Activated T-cell treated with anti-CD3 and anti-CD28 coated beads for 24 hours (primary cell): ENCODE data around the gene DBX1.
A peak's percentile ranks its signal among the peaks of the same experiment; 100 is the strongest.
"Not testable (repeated sequence)": the region's sequence is repeated elsewhere in the genome, so short reads cannot be mapped to it uniquely, and the experiment has no call there.

ENCODE experiments used
- DNase-seq: peaks from one replicate; pipeline ENCODE4 v3.0.0-alpha.2; 2020; ENCODE audit warnings: low read depth

The DBX1 gene

DNA sequence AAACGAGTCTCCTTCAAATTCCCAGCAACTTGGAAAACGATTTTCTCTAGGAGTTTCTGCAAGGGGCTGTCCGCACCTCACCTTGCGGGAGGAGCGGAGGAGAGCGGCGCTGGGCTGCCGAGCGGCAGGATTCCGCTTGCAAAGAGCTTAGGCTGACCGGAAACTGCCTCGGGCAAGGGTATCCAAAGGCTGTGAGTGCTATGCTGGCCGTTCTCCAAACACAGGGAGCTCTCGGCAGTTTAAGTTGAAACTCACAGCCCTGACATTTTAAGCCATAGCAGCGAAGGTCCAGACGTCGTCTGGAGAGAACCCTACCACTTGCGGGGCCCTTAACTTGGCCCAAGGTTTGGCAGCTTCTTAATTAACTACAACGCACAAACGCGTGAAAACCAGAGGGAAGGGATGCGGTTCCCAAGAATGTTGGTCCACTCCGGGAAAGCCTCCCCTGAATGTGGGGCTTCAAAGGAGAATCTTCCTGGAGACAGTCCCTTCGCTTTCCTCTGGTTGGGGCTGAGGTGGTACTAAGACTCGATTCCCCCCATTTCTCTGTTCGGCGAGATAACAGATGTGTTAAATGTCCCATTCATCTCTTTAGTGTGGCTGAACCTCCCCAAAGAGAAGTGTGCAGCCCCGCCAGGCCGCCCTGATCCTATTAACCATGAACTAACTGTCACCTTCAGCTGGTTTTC, 1.1 kb upstream of the DBX1 start:
- DNase-seq = no peak

DNA sequence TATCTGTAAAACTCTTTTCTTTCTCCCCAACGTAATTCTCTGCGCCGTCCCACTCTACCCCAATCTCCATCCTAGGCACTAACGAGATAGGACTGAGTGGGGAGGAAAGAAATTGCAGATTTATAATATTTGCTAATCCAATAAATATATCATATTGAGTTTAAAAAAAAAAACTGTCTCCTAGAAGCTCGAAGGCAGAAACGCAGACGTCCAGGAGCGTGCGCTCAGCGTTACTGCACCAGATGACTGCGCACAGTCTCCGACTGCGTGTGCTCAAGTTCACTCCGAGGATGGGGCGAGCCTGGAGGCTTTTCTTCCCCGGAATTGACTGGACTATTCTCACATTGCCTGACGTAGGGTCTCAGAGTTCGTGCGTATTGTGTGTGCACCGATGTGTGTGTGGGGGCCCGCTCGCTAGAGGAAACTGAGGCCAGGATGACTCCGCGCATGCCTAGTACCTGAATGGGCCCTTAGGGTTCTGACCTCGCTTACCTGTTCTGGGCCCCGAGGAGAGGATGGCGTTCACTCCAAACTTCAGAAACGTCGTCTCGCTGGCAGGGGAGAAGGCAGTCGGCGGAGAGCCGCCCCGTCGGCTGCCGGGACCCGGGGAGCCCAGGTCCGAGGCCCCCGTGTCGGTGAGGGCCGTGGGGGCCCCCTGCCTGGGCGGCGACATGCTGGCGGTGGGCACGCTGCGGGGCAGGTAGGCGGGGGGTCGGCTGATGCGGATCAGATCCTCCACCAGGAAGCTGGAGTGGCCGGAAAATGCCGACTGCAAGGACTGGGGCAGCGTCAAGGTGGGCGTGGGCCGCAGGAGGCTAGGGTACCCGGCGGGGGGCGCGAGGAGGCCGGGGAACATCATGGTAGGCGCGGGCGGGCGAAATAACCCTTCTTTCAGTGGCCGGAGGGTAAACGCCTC, 551 bp downstream of the DBX1 start:
- no peak for DNase-seq

DNA sequence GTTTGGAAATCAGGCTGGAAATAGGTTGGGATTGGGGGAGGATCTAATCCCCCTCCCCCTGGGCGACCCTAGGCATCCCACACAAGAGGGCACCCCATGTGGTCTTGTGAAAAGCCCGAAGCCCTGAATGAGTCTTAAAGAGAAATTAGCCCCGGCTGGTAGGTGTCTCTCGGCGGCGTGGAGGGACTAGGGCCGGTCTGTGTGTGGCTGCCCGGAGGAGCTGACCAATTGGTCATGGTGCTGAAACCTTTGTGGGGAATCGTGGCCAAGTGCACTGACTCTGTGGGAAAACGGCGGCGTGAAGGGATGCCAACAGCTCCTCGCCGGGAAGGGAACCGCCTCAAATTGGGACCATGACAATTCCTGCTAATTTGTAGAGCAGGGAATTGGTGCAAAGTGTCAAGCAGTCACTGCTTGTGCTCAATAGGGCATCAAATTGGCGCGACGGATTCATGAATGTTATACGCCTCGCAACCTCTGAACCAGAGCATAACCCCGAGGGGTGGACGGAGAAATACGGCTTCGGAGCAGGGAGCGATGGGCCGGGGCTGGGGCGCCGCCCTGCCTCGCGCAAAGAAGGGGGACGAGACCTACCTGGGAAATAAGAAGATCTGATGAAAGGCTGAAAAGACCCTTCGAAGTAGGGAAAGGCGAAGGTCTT, 1.5 kb downstream of the DBX1 start:
- DNase-seq = no peak

DNA sequence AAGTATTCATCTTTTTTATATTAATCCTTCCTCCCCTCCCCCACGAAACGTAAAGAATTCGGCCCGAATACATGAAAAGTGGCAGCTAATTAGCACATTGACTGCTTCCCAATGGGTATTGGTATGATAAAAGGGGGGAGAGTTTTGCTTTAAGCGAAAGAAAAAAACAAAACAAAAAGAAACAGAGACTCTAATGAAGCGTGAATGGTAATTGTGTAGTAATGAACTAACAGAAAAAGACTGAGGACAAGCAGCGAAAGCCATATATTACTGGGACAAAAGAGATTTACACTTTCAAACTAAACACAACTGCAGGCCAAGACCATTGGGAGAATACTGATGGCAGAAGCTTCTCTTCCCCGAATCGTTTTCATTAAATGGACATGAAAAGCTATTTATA, 2.5 kb downstream of the DBX1 start:
- DNase-seq = no peak

DNA sequence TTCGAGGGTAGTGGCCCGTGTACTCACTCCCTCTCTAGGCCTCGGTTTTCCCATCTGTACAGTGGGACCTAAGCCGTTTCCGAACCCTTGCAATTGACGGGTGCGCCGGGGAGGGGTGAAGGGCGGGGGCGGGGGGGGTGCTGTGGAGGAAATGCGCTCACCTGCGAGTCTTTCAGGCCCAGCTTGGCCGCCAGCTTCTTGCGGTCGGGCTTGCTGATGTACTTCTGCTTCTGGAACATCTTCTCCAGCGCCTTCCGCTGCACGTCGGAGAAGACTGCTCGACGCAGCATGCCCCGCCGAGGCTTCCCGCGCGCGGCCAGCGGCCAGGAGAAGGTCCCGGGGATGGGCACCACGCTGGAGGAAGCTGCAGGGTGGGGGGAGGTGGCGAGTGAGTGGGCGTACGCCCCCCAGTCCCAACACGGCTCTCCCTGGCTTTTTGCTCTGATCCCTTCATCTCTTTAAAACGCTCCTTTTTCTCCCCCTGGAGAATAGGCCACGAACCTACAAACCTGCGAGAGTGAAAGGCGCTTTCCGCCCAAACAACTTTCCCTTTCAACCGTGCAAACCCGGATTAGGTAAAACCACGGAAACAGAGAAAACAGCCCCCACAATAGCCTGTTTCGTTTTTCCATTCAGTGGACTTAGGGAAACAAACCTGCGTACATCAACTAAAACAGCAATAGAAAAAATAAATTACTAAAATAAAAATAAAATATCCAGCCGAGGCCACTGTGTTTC, 3.2 kb downstream of the DBX1 start:
- DNase-seq = no peak

DNA sequence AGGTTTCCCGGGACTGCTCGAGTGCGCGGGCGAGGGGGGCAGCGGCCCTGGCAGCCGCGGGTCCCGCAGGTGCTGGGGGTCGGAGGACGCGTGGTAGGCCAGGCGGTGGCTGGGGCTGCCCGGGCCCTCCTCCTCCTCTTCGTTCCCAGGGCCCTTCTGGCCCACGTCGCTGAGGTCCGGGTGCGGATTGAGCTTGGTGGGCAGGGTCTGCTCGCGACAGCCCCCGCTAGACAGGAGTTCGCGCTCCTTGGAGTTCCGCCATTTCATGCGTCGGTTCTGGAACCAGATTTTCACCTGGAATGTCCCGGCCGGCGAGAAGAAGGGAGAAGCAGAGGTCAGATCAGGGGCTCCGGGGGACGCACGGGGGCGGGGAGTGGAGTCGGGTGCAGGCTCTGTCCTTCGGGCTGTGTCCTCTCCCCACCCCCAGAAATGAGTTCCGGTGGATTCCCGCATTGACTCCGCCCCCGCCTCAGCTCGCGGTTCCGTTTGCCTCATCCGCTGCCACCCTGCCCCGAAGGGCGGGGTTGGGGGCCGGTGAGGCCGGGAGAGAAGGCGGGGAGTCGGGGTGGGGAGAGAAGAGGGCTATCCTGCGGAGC, 3.9 kb downstream of the DBX1 start:
- peak; percentile 30 for DNase-seq

DNA sequence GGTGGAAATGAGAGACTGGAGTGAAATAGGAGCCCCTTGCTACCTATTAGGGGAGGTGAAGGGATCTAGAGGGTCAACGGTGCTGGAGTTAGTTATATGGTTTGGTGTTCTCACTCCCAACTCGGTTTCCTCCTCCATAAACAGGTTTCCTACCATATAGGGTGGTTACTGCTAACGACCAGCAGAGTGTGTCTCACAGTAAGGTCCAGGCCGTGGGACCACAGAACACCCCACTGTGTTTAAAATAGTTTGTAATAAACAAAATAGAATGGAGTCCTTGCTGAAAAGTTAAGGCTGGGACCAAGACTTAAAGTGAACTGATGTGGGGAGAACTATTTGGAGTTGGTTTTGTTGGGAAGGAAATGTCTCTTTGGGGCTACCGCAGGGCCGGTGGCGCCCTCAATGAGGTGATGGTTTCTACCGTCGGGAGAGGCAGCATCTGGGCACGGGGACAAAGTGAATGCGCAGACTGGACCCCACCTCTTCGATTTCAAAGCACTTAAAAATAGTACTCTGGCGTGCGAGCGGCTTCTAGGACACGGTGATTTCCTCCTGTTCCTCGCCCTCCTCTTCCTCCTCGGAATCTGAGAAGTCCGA, 4.5 kb downstream of the DBX1 start:
- no peak for DNase-seq

DNA sequence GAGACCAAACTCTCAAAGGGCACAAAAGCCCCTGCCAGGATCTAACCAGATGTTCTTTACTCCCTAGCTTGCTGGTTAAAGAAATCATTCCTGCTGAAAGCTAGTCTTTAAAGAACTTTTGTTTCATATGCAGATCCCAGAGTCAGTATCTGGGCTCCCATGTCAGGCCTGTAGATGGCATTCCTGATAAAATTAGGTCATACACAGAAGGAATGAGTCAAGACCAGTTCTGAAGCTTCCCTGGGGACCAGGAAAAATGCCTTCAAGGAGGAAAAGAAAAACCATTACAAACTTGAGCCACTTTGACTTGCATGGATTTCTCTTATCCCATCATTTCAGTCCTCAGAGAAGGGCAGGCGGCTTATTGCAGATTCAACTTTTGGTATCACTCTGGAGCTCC, 5.9 kb downstream of the DBX1 start:
- no peak for DNase-seq

DNA sequence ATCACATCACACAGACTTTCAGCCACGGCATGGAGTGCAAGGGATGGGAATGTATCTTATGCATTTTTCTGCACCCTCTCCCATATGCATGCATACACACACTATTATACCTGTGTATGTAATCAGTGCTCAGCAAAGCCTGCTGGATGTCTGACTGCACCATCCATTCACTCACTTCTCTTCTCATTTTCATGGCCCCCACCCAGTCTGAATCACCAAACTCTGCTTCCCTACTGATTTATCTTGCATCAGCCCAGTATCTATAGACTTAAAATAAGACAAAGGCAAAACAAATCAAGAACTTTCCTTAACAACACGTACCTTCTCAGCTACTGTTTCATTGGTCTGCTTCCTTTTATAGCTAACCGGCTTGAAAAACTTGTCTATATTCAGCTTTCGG, 21.6 kb downstream of the DBX1 start:
- DNase-seq = no peak

DNA sequence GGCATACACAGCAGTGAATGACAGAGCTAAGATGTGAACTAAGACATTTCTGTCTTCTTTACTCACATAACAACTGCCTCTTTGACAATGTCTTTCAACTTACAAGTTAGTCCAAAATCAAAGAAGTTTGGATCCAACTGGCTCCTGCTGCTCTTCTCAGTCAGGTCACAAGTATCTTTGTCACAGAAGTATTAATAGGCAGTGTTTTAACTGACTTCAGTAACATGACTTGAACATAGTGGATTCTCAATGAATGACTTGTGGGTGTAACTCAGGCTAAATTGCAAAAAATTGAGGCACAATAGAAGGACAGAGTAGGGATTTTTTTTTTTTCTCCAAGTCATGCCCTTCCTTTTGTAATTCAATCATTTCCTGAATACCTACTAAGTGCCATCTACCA, 22.6 kb downstream of the DBX1 start:
- DNase-seq = no peak

DNA sequence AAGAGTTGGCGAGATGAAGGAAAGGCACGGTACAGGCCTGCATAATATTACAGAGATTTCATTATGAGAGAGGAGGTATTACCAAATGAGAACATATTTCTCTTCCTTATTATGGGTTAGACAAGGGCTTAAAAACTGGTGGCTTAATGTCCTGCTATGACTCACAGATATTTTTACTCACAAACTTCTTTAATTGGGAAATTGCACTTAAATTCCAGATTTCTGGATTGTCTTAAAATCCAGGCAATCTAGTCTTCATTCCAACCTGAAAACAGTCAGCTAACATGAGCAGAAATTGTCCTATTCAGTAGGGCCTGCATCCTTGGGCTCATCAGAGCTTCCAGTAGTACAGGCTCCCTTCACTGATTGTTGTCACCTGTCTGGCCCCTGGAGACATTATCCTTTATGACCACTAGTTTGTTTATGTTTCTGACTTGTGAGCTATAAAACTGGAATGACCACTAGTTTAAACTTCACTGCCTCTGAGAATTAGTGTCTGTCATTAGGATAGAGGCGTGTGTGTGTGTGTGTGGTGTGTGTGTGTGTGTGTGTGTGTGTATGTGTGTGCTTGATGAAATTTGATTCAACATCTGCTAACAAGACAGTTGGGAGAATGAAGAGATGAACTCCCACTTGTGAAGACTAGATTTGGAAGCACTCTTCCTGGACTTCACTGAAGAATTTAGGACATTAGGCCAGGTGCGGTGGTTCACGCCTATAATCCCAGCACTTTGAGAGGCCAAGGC, 25.1 kb downstream of the DBX1 start:
- DNase-seq = no peak

DNA sequence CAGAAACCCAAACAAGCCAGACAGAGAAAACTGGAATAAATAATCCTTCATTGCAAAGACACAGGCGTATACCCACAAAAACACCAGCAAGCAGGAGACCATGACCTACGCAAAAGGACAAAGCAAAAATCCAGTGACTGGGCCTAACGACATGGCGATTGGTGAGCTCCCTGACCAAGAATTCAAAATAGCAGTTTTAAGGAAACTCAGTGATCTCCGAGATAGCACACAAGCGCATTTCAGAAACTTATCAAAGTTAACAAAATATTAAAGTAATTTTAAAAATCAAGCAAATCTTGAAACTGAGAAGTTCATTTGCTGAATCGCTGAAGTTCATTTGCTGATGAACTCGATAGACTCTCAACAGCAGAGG, 27.6 kb downstream of the DBX1 start:
- DNase-seq = no peak

DNA sequence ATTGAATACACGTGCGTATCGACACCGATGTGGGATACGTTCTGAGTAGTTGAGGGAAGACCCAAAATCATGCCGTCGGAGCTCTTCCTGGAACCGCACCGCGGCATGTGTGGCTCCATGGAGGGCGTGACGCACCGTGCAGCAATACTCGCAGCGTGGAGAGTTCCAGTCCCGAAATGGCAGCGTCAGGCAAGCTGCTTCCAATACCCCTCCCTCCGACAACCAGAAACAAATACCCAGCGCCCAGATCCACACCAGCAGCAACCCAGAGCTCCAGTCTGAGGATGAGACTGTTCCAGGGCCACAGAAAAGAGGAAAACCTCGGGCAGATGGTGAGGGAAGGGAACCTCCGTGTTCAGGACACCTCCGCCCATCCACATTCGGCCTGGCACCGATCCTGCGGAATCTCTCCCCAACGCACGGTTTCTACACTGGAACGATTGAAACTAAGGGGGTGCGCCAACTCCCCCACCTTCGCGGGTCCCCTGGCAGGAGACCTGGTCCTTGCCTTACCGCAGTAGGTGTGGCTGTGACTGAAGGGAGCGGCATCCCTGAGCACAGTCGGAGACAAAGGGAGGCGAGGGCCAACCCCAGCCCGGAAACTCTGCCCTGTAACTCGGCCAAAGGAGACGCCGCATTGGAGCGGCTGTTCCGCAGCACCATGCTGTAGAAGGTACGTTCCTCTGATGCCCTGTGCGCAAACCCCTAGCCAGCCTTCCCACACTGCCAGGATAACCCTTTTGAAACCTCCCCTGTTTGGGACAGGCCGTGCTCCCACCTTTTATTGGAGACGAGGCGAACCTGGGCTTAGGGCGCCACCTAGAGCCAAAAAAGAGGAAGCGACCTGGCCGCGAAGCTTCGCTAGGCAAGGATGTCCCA, 28.2 kb downstream of the DBX1 start:
- DNase-seq = peak; percentile 40

DNA sequence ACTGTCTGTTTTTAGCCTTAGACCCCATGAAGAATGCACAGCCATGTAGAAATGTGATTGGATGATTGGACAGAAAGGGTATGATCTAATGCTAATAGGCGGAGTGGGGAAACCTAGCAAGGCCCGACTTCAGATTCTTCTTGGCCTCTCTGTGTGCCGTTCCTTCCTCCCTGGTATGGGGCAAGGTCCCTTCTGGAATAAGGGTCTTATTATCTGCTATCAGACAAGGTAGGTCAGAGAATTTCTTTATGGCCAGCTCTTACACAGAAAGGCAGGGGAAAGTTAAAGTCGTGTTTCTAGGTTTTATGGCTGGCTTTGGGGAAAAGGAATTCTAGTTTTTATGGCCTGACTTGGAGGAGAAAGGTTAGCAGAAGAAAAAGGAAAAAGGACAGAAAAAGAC, 30.6 kb downstream of the DBX1 start:
- no peak for DNase-seq

DNA sequence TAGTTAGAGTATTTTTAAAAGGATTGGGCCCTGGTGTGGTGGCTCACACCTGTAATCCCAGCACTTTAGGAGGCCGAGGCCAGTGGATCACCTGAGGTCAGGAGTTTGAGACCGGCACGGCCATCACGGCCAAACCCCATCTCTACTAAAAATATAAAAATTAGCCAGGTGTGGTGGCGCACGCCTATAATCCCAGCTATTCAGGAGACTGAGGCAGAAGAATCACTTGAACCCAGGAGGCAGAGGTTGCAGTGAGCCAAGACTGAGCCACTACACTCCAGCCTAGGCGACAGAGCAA, 31.8 kb downstream of the DBX1 start:
- not testable (repeated sequence) for DNase-seq

DNA sequence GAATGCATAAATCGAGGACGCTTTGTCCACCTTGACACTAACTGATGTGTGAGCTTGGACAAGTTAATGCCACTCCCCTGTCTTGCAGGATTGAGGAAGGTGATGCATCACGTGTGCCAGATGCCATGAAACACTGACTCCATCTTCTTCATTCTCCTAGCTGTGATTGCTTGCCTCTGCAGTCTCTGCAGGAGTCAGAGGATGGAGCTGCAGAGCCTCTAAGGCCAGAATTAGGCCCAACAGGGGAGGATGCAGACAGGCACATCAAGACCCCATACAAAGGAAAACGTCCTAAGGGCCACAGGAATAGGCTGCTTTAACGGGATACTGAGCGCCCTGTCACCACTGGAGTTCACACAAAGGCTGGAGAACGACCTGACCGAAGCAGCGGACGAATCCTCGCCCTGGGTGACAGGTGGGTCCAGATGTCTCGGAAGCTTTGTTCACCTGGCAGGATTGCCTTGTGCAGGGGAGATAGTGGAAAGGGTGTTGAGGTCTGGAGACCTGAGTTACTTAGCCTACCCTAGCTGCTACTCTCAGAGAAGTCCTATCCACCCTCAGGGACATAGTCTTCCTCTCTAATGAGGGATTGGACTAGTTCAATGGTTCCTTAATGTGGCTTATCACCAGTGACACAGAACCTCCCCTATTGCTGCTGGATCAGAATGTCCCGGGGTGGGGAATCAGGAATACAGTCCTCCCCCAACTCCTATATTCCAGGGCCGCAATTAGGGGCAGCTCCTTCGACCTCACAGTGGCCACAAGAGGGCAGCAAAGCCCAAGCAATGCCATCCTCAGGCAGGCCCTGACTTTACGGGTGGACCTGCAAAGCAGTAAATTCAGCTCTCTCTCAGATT, 32.4 kb downstream of the DBX1 start:
- DNase-seq = peak; percentile 69

DNA sequence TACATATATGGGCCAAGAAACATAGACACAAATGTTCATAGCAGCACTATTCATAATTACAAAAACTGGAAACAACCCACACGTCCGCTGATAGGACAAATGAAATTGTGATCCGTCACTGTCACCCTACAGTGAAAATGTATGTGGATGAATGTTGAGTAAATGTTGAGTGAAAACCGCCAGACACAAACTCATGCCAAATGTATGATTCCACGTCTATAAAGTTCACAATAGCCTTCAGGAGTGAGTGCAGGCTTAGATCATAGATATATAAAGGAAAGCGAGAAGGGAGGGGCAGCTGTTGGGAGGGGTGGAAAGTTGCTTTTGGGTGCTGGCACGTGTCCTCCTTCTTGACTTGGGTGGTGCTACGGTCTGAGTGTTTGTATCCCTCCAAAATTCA, 33.6 kb downstream of the DBX1 start:
- DNase-seq = no peak

DNA sequence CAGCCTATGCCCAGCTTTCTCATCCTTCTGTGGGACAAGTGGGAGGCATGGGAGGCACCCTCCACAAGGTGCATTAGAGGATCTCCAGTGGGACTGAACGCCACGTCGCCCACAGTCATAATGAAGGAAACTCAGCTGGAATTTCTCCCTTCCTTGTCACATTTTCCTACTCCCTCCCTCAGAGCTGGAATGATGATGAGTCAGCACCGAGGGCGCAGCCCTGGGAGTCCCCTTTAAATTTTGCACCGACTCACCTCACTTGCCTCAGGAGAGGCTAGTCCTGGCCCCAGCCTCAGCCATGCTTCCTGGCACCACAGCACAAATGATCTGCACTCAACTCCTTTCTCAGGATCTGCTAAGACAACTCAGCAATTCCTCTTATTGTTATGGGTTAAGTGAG, 34.3 kb downstream of the DBX1 start:
- no peak for DNase-seq

DNA sequence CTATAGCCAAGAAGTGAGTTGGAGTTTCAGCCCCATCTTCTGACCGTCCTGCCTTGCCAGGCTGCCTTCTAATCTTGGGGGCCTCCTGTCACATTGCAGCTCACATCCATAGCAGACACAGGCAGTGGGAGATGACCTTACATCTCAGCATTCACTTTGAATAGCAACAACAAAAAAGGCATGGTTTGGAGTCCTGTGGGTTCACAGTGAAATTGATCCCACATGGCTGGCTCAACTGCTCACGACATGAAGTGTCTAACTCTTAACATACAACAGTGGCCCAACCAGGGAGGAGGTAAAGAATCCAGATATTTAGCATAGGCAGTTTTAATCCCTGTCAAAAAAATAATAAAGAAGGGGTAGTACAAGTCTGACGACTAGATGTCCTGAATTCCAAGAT, 38.1 kb downstream of the DBX1 start:
- DNase-seq = no peak
